SIG-M5 (cell line): ENCODE data around the gene GPN2.
A peak's percentile ranks its signal among the peaks of the same experiment; 100 is the strongest.
"Not testable (repeated sequence)": the region's sequence is repeated elsewhere in the genome, so short reads cannot be mapped to it uniquely, and the experiment has no call there.

Experiments
- DNase-seq: peaks from one replicate; lab custom pipeline; 2025; lab: John Stamatoyannopoulos, UW

GPN2 gene

DNA sequence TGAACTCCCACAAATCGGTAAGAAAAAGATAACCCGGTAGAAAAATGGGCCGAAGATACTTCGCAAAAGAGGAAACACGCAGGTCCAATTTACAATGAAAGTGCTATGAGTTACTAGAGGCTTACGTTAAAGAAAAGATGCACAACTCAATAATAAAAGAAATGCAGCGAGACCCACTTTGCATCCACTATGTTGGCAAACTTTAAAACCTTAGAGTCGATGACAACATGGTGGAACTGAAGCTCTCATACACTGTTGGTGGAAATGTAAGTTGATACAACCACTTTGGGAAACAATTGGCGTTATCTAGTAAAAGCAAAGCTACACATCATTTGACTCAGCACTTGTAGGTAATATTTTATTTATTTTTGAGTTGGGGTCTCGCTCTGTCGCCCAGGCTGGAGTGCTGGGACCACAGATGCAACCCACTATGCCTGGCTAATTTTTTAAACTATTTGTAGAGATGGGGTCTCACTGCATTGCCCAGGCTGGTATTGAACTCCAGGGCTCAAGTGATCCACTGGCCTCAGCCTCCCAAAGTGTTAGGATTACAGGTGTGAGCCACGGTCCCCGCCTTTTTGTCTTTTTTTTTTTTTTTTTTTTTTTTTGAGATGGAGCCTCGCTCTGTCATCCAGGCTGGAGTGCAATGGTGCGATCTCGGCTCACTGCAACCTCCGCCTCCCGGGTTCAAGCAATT lies 10.9 kb upstream of the GPN2 start:
- no peak for DNase-seq

GRCh38 chr1:26900001-26900814 lies 10.1 kb upstream of the GPN2 start, which contains the start of gene GPATCH3:
TSS of gene GPATCH3 (minus strand) at chr1:26900467. CDS start at chr1:26900442, 25 bp downstream.
- DNase-seq: no peak

DNA sequence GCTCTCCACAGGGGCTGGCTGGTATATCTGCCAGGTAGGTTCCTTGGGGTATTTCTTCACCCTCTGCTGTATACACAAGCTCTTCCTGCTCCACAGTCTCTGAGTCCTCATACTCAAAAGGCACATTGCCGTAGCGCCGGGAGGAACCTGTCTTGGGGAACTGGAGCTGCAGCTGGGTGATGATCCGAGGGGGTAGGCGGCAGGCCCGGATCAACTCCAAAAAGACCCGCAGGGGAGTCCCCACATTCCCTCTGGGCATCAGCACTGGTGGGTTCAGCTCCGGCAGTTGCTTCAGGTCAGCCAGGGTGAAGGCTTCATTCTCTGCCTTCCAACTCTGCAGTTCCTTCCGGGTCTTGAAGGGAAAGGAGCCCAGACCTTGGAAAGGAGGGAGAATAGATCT lies 7.3 kb upstream of the GPN2 start:
- DNase-seq: no peak

DNA sequence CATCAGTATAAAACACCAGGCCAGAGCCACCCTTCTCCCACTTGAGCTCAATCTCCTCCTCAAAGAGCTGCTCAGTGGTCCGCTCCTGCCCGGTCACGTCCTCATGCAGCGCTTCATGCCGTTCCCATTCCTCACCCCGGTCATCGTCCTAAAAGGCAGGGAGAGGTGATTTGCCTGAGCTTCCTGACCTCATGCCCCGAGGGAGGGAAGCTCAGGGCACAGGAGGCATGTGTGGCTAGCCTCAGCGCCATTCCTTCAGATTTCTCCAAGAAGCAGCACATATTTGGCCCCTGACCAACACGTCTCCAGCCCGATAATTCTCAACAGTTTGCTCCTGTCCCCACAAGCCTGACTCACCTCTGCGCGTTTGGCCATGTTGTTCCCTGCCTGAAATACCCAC lies 4.2 kb upstream of the GPN2 start:
- no peak for DNase-seq

- no peak for DNase-seq
Measured at GRCh38 chr1:26890467-26890796, 349 bp upstream of the GPN2 start.

- DNase-seq: no peak
Measured at GRCh38 chr1:26888231-26888630, 1.9 kb downstream of the GPN2 start.

GRCh38 chr1:26887125-26887524 lies 3.0 kb downstream of the GPN2 start:
- no peak for DNase-seq

DNA sequence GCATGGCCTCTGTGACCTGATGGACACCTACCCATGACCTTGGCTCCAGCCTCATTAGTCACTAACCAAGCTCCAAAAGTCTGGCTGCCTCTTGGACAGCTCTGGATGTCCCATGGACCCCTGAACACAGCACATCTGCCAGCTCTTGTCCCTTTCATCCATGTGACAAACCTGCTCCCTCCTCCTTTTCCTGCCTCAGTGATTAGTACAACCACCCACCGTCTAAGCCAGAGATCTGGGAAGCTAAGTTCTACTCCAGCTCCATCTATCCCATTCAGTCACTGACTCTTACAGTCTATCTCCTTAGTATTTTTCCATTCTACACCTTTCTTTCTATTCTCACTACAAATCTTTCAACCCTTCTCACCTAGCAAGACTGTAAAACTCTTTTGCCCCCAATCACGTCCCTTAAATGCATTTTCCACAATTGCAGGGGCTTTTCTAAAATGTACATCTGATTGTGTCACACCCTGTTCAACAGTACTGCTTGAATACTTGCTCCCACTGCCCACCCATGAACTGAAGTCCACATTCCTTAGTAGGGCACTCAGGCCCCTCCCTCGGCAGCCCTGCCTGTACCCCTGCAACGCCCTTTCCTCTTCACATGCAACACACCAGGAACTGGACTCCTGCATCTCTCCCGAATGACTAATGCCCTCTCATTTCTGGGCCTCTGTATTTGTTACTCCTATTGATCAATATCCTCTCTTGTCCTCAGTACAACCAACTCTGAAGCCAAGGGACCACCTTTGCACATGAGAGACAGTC lies 7.2 kb downstream of the GPN2 start:
- DNase-seq: no peak

DNA sequence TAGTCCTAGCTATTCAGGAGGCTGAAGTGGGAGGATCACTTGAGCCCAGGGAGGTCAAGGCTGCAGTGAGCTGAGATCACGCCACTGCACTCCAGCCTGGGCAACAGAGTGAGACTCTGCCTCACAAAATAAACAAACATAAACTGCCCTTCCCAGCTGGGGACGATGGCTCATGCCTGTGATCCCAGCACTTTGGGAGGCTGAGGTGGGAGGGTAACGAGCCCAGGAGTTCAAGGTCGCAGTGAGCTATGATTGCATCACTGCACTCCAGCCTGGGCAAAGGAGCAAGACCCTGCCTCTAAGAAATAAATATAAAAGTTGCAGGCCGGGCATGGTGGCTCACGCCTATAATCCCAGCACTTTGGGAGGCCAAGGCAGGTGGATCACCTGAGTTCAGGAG lies 8.5 kb downstream of the GPN2 start:
- not testable (repeated sequence) for DNase-seq

- DNase-seq: no peak
Measured at GRCh38 chr1:26879793-26880192, 10.3 kb downstream of the GPN2 start.

DNA sequence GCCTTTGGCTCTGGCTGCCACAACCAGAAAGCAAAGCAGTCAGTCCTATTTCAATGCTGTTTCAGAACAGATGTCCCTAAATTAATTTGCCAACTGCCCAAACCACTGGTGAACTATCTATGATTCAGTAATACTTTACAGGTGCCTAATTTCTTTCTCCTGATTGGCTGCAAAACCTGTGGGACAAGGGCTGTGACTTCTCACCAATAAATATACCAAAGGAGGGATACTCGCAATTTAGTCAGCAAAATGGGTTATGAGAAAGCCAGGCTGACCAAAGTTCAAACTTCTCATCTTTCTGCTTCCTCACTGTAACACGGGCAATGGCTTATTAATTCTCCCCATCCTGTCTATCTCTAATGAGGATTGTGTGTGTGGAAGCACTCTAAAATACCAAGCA lies 12.8 kb downstream of the GPN2 start:
- no peak for DNase-seq

DNA sequence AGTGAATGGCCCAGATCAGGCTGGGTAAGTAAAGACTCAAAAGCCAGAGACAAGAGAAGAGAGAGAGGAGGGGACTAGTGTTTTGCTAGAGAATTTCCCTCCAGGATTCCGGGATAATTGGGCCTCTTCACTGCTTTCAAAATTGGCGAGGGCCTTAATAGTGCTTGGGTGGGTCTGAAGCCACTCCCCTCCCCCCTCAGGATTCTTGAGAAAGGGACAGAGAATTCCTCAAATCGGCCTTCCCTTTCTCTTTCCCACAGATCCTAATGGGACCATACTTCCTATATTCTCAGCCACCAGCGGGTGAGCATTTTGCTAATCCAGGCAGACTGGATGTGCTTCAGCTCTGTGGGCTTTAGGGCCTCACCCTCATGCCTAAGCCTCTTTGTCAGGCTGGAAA lies 15.2 kb downstream of the GPN2 start:
- DNase-seq: no peak

DNA sequence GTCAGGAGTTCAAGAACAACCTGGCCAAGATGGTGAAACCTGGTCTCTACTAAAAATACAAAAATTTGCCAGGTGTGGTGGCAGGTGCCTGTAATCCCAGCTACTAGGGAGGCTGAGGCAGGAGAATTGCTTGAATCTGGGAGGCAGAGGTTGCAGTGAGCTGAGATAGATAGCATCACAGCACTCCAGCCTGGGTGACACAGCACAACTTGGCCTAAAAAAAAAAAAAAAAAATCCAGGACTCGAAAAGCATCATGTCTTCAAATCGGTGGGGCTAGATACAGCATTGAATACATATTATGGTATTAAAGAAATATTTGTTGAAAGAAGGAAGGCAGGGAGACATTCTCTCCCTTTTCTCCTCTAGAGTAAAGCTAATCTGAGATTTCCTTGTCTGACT lies 17.0 kb downstream of the GPN2 start:
- not testable (repeated sequence) for DNase-seq

GRCh38 chr1:26864610-26865480 lies 25.2 kb downstream of the GPN2 start:
- DNase-seq: peak; percentile 79

DNA sequence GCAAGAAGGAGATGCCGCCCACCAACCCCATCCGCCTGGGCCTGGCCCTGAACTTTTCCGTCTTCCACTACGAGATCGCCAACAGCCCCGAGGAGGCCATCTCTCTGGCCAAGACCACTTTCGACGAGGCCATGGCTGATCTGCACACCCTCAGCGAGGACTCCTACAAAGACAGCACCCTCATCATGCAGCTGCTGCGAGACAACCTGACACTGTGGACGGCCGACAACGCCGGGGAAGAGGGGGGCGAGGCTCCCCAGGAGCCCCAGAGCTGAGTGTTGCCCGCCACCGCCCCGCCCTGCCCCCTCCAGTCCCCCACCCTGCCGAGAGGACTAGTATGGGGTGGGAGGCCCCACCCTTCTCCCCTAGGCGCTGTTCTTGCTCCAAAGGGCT lies 26.4 kb downstream of the GPN2 start:
- no peak for DNase-seq

DNA sequence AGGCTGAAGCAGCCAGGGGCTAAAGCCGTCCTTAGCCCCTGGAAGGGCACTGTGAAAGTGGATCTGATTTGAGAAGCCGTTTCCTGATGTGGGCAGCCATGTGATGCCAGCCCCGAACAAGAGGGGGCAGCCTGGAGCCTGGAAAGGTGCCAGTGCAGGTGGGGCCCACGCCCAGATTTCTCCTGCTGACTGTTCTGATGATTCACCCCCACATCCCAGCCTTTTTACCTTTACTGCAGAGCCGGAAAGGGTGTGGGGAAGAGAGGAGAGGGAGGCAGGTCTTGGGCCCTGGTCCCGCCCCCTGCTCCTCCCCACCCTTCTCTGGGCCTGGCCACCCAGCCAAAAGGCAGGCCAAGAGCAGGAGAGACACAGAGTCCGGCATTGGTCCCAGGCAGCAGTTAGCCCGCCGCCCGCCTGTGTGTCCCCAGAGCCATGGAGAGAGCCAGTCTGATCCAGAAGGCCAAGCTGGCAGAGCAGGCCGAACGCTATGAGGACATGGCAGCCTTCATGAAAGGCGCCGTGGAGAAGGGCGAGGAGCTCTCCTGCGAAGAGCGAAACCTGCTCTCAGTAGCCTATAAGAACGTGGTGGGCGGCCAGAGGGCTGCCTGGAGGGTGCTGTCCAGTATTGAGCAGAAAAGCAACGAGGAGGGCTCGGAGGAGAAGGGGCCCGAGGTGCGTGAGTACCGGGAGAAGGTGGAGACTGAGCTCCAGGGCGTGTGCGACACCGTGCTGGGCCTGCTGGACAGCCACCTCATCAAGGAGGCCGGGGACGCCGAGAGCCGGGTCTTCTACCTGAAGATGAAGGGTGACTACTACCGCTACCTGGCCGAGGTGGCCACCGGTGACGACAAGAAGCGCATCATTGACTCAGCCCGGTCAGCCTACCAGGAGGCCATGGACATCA lies 27.1 kb downstream of the GPN2 start, which contains the start of gene SFN:
TSS of gene SFN (plus strand) at position 369 of the 904 bp plus-strand sequence. CDS start at position 433, 64 bp downstream.
- no peak for DNase-seq

GRCh38 chr1:26861889-26862378 lies 28.1 kb downstream of the GPN2 start:
- no peak for DNase-seq

GRCh38 chr1:26861286-26861701 lies 28.8 kb downstream of the GPN2 start:
- DNase-seq: no peak

- DNase-seq: no peak
Measured at GRCh38 chr1:26858891-26859640, 31.0 kb downstream of the GPN2 start.

DNA sequence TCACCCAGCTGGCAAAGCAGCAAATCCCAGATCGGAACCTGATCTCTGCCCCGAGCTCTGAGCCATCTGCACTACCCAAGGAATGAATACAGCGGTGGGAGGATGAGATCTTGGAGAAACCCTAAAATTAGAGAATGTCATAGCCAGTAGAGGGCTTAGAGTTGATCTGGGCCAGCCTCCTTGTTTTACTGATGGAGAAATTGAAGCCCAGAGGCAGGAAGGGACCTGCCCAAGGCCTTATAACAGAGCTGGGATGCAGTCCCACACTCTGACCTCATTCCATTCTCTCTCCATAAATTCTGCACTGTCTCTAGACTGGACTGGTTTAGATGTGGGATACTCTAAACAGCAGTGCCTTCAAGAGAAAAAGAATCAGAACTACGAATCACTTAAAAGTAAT lies 31.9 kb downstream of the GPN2 start:
- no peak for DNase-seq
